Measurements from ENCODE around the gene ST6GALNAC3.

ST6GALNAC3 gene

GRCh38 chr1:76562292-76562691 lies 487.7 kb downstream of the ST6GALNAC3 start:
- H3K36me3 Mint-ChIP-seq: peaks cover 0 to 8% of the 10 kb centered on the region in 2 donors
- no peaks in the 10 kb centered on the region for H3K4me1 Mint-ChIP-seq
- DNase-seq: no peak
- ATAC-seq (replicated peaks): no peak
- peaks cover 0 to 2% of the 10 kb centered on the region in 2 donors for H3K9me3 Mint-ChIP-seq
- no peaks in the 10 kb centered on the region for H3K27me3 Mint-ChIP-seq
- H3K27ac Mint-ChIP-seq: no peak overlapping the region
- no peak overlapping the region for H3K4me3 Mint-ChIP-seq

GRCh38 chr1:76568573-76569238 lies 494.2 kb downstream of the ST6GALNAC3 start:
- H3K4me3 Mint-ChIP-seq: no peak overlapping the region
- H3K36me3 Mint-ChIP-seq: peaks cover 0 to 8% of the 10 kb centered on the region in 2 donors
- no peak for DNase-seq
- H3K9me3 Mint-ChIP-seq: no peaks in the 10 kb centered on the region
- no peak for ATAC-seq (replicated peaks)
- no peaks in the 10 kb centered on the region for H3K4me1 Mint-ChIP-seq
- no peaks in the 10 kb centered on the region for H3K27me3 Mint-ChIP-seq
- no peak overlapping the region for H3K27ac Mint-ChIP-seq

GRCh38 chr1:76571248-76571647 lies 496.7 kb downstream of the ST6GALNAC3 start:
- Mint-ChIP-seq H3K9me3 (no peaks in the 10 kb centered on the region), H3K27me3 (no peaks in the 10 kb centered on the region), H3K4me1 (peaks cover 0 to 2% of the 10 kb centered on the region in 2 donors), H3K36me3 (peaks cover 0 to 4% of the 10 kb centered on the region in 2 donors), H3K4me3 (no peak overlapping the region), H3K27ac (no peak overlapping the region)
- DNase-seq (no peak), ATAC-seq (replicated peaks) (no peak)

GRCh38 chr1:76572229-76572628 lies 497.7 kb downstream of the ST6GALNAC3 start:
- H3K4me3 Mint-ChIP-seq: no peak overlapping the region
- H3K9me3 Mint-ChIP-seq: no peaks in the 10 kb centered on the region
- DNase-seq (no peak), ATAC-seq (replicated peaks) (no peak)
- H3K27ac Mint-ChIP-seq: no peak overlapping the region
- H3K27me3 Mint-ChIP-seq: no peaks in the 10 kb centered on the region
- H3K36me3 Mint-ChIP-seq: no peaks in the 10 kb centered on the region
- H3K4me1 Mint-ChIP-seq: peaks cover 7 to 10% of the 10 kb centered on the region in 2 donors

GRCh38 chr1:76576876-76577524 lies 502.5 kb downstream of the ST6GALNAC3 start:
- H3K27ac Mint-ChIP-seq: no peak overlapping the region
- peaks cover 7 to 10% of the 10 kb centered on the region in 2 donors for H3K4me1 Mint-ChIP-seq
- DNase-seq (no peak), ATAC-seq (replicated peaks) (peak; percentile 64 to 67)
- H3K27me3 Mint-ChIP-seq: no peaks in the 10 kb centered on the region
- no peaks in the 10 kb centered on the region for H3K36me3 Mint-ChIP-seq
- no peaks in the 10 kb centered on the region for H3K9me3 Mint-ChIP-seq
- H3K4me3 Mint-ChIP-seq: no peak overlapping the region

GRCh38 chr1:76577525-76578185 lies 503.1 kb downstream of the ST6GALNAC3 start:
- H3K4me3 Mint-ChIP-seq: no peak overlapping the region
- H3K4me1 Mint-ChIP-seq: peaks cover 7 to 10% of the 10 kb centered on the region in 2 donors
- no peak overlapping the region for H3K27ac Mint-ChIP-seq
- H3K27me3 Mint-ChIP-seq: no peaks in the 10 kb centered on the region
- DNase-seq (no peak), ATAC-seq (replicated peaks) (no peak)
- no peaks in the 10 kb centered on the region for H3K36me3 Mint-ChIP-seq
- H3K9me3 Mint-ChIP-seq: no peaks in the 10 kb centered on the region

- Mint-ChIP-seq H3K4me1 (peaks cover 7 to 10% of the 10 kb centered on the region in 2 donors), H3K36me3 (no peaks in the 10 kb centered on the region), H3K9me3 (no peaks in the 10 kb centered on the region), H3K4me3 (no peak overlapping the region), H3K27ac (no peak overlapping the region), H3K27me3 (no peaks in the 10 kb centered on the region)
- no peak for ATAC-seq (replicated peaks)
- DNase-seq: no peak
Observed at GRCh38 chr1:76580206-76580605, 505.7 kb downstream of the ST6GALNAC3 start.

- DNase-seq: no peak
- peaks cover 2 to 5% of the 10 kb centered on the region in 2 donors for H3K4me1 Mint-ChIP-seq
- H3K36me3 Mint-ChIP-seq: no peaks in the 10 kb centered on the region
- no peaks in the 10 kb centered on the region for H3K9me3 Mint-ChIP-seq
- H3K27me3 Mint-ChIP-seq: no peaks in the 10 kb centered on the region
- no peak overlapping the region for H3K27ac Mint-ChIP-seq
- no peak for ATAC-seq (replicated peaks)
- no peak overlapping the region for H3K4me3 Mint-ChIP-seq
Observed at GRCh38 chr1:76581712-76582111, 507.2 kb downstream of the ST6GALNAC3 start.

- H3K36me3 Mint-ChIP-seq: no peaks in the 10 kb centered on the region
- H3K9me3 Mint-ChIP-seq: no peaks in the 10 kb centered on the region
- no peak for ATAC-seq (replicated peaks)
- no peak overlapping the region for H3K4me3 Mint-ChIP-seq
- no peaks in the 10 kb centered on the region for H3K4me1 Mint-ChIP-seq
- no peak for DNase-seq
- H3K27me3 Mint-ChIP-seq: no peaks in the 10 kb centered on the region
- H3K27ac Mint-ChIP-seq: no peak overlapping the region
Observed at GRCh38 chr1:76583235-76583868, 508.8 kb downstream of the ST6GALNAC3 start.

GRCh38 chr1:76583875-76584477 lies 509.4 kb downstream of the ST6GALNAC3 start:
- H3K27ac Mint-ChIP-seq: no peak overlapping the region
- ATAC-seq (replicated peaks): no peak
- H3K4me1 Mint-ChIP-seq: no peaks in the 10 kb centered on the region

GRCh38 chr1:76585980-76586674 lies 511.6 kb downstream of the ST6GALNAC3 start:
- Mint-ChIP-seq H3K4me1 (no peaks in the 10 kb centered on the region), H3K36me3 (no peaks in the 10 kb centered on the region), H3K27me3 (no peaks in the 10 kb centered on the region), H3K27ac (no peak overlapping the region), H3K4me3 (no peak overlapping the region), H3K9me3 (no peaks in the 10 kb centered on the region)
- DNase-seq (no peak), ATAC-seq (replicated peaks) (no peak)

More at GRCh38 chr1:76583875-76584477, 509.4 kb downstream of the ST6GALNAC3 start:
- no peaks in the 10 kb centered on the region for H3K9me3 Mint-ChIP-seq
- no peaks in the 10 kb centered on the region for H3K27me3 Mint-ChIP-seq
- H3K36me3 Mint-ChIP-seq: no peaks in the 10 kb centered on the region
- no peak for DNase-seq
- no peak overlapping the region for H3K4me3 Mint-ChIP-seq

GRCh38 chr1:76587212-76587611 lies 512.7 kb downstream of the ST6GALNAC3 start:
- Mint-ChIP-seq H3K27me3 (no peaks in the 10 kb centered on the region), H3K36me3 (peaks cover 0 to 4% of the 10 kb centered on the region in 2 donors)

GRCh38 chr1:76591461-76591860 lies 516.9 kb downstream of the ST6GALNAC3 start:
- H3K4me1 Mint-ChIP-seq: no peaks in the 10 kb centered on the region

More at GRCh38 chr1:76587212-76587611, 512.7 kb downstream of the ST6GALNAC3 start:
- Mint-ChIP-seq H3K4me3 (no peak overlapping the region), H3K9me3 (peaks cover 0 to 2% of the 10 kb centered on the region in 2 donors), H3K4me1 (no peaks in the 10 kb centered on the region), H3K27ac (no peak overlapping the region)
- no peak for DNase-seq
- no peak for ATAC-seq (replicated peaks)

More at GRCh38 chr1:76591461-76591860, 516.9 kb downstream of the ST6GALNAC3 start:
- Mint-ChIP-seq H3K27ac (no peak overlapping the region), H3K27me3 (no peaks in the 10 kb centered on the region), H3K9me3 (peaks cover 4 to 5% of the 10 kb centered on the region in 2 donors), H3K4me3 (no peak overlapping the region), H3K36me3 (peaks cover 3 to 8% of the 10 kb centered on the region in 2 donors)
- DNase-seq (no peak), ATAC-seq (replicated peaks) (no peak)

Data from stimulated activated naive B cell treated with anti-CD40 and anti-IgM and Interleukin-4, amounts not matched to agents 10 μg/mL and 1 μg/mL and 100 μg/mL, for 72 hours (primary cell).